Endothelial cell of umbilical vein (primary cell): Measurements from ENCODE around the gene UNCX. TPM values are rescaled to one million over a fixed set of nuclear protein-coding genes. Genes with fewer than 3 reads are reported as not detected.

Source experiments
- BruUV-seq: library from RNA; stranded (reverse); fragments of 400-500 nt; replicated peaks from 2 replicates; lab custom pipeline; 2021; lab: Mats Ljungman, UMichigan
- CTCF ChIA-PET: fragments of 300-600, 350-600 bp; sonication (Branson Sonifier 250); formaldehyde crosslinking; loops from one replicate; lab custom pipeline; 2021; ENCODE audit warnings: antibody characterized with exemption, inconsistent platforms; lab: Charles Lee
- POLR2A ChIA-PET: fragments of 300-600, 350-600 bp; sonication (Branson Sonifier 250); formaldehyde crosslinking; loops from one replicate; lab custom pipeline; 2021; ENCODE audit warnings: antibody characterized with exemption, inconsistent platforms; lab: Charles Lee
- DNase-seq: peaks from one replicate; pipeline ENCODE4 v3.0.0-alpha.2; 2011; ENCODE audit warnings: low read depth, low spot score
- FAIRE-seq: peaks from 2 replicates; lab custom pipeline; 2011; peaks lifted over from hg19 to GRCh38; lab: Jason Lieb, UNC
- H2AFZ ChIP-seq: 2 replicates; pipeline ENCODE4 v1.6.0; 2012; ENCODE audit warnings: low read depth, low read length, control low read depth, inconsistent platforms
- H3K27ac ChIP-seq: 2 replicates; pipeline ENCODE4 v1.5.1; 2011; ENCODE audit warnings: low read depth, mild to moderate bottlenecking, control low read depth, low read length, moderate library complexity; ENCODE audit not compliant: insufficient read depth
- H3K27me3 ChIP-seq, 2 experiments: 2 replicates each; pipeline versions ENCODE4 v1.6.0 to v1.6.1; 2011; ENCODE audit warnings: low read length in 2 of 2, mixed read lengths in 1 of 2; ENCODE audit not compliant: control insufficient read depth in 2 of 2, insufficient read depth in 2 of 2
- H3K36me3 ChIP-seq, 2 experiments: 2 replicates in 1 of 2; 3 replicates in 1 of 2; pipeline ENCODE4 v1.5.1; 2011; ENCODE audit warnings: low read length in 2 of 2, mild to moderate bottlenecking in 1 of 2, moderate library complexity in 1 of 2; ENCODE audit not compliant: control insufficient read depth in 2 of 2, insufficient read depth in 2 of 2; ENCODE audit errors: extremely low read depth in 1 of 2
- H3K4me1 ChIP-seq: 3 replicates; pipeline ENCODE4 v1.5.1; 2011; ENCODE audit warnings: mild to moderate bottlenecking, low read length; ENCODE audit not compliant: control insufficient read depth, insufficient read depth; ENCODE audit errors: extremely low read depth
- H3K4me2 ChIP-seq: 2 replicates; pipeline ENCODE4 v1.6.1; 2011; ENCODE audit warnings: low read length, control low read depth, mixed read lengths; ENCODE audit not compliant: insufficient read depth
- H3K4me3 ChIP-seq, 3 experiments: fragments of 200-600 bp in 1 of 3; sonication (generic), shearing (Covaris generic) in 1 of 3; replicated peaks in 1 of 3; 2 replicates each; pipeline ENCODE4 v1.5.1; 2011 to 2016; ENCODE audit warnings: control low read depth in 3 of 3, low read length in 3 of 3, mild to moderate bottlenecking in 2 of 3, inconsistent platforms in 1 of 3, low read depth in 1 of 3, moderate library complexity in 1 of 3; ENCODE audit not compliant: insufficient read depth in 1 of 3
- H3K79me2 ChIP-seq: 2 replicates; pipeline ENCODE4 v1.6.0; 2012; ENCODE audit warnings: low read length, inconsistent platforms; ENCODE audit not compliant: control insufficient read depth, insufficient read depth
- H3K9ac ChIP-seq: replicated peaks from 2 replicates; pipeline ENCODE3; 2011; ENCODE audit warnings: low read length, control low read depth; ENCODE audit not compliant: insufficient read depth; ENCODE audit errors: extremely low read depth
- H3K9me1 ChIP-seq: replicated peaks from 3 replicates; pipeline ENCODE4 v1.6.0; 2011; ENCODE audit warnings: mild to moderate bottlenecking, low read length; ENCODE audit not compliant: control insufficient read depth, insufficient read depth; ENCODE audit errors: extremely low read depth
- H3K9me3 ChIP-seq: replicated peaks from 2 replicates; pipeline ENCODE4 v1.5.1; 2012; ENCODE audit warnings: low read length, inconsistent platforms; ENCODE audit not compliant: control insufficient read depth, insufficient read depth
- H4K20me1 ChIP-seq: replicated peaks from 2 replicates; pipeline ENCODE3; 2011; ENCODE audit warnings: mild to moderate bottlenecking, low read length; ENCODE audit not compliant: control insufficient read depth, insufficient read depth; ENCODE audit errors: extremely low read depth
- CTCF ChIP-seq, 2 donors: IDR thresholded peaks; 1 replicate in 1 of 2; 2 replicates in 1 of 2; pipeline ENCODE4 v1.5.1; 2011; ENCODE audit warnings: low read length in 2 of 2, mild to moderate bottlenecking in 2 of 2, moderate library complexity in 2 of 2, control low read depth in 1 of 2, inconsistent platforms in 1 of 2, low read depth in 1 of 2; ENCODE audit not compliant: insufficient read depth in 1 of 2; ENCODE audit errors: extremely low read depth in 1 of 2
- EZH2 ChIP-seq: IDR thresholded peaks from 2 replicates; pipeline ENCODE4 v1.6.1; 2012; ENCODE audit warnings: borderline replicate concordance, low read depth, mild to moderate bottlenecking, moderate library complexity, low read length, inconsistent platforms; ENCODE audit not compliant: severe bottlenecking
- FOS ChIP-seq: IDR thresholded peaks from 2 replicates; pipeline ENCODE4 v1.6.1; 2011; ENCODE audit warnings: mild to moderate bottlenecking, low read length, moderate library complexity, borderline replicate concordance; ENCODE audit not compliant: insufficient read depth
- GATA2 ChIP-seq: IDR thresholded peaks from 2 replicates; pipeline ENCODE4 v1.7.0; 2011; ENCODE audit warnings: low read depth, mild to moderate bottlenecking, moderate library complexity, mixed read lengths, low read length; ENCODE audit not compliant: insufficient read length, insufficient read depth
- JUN ChIP-seq: IDR thresholded peaks from 2 replicates; pipeline ENCODE4 v1.6.1; 2011; ENCODE audit warnings: borderline replicate concordance, low read depth; ENCODE audit not compliant: insufficient read length, insufficient read depth
- MAX ChIP-seq: IDR thresholded peaks from 2 replicates; pipeline ENCODE4 v1.6.1; 2011; ENCODE audit not compliant: insufficient read depth, insufficient read length
- MYC ChIP-seq: IDR thresholded peaks from one replicate; pipeline ENCODE4 v1.6.1; 2011; ENCODE audit warnings: mild to moderate bottlenecking, low read depth, low read length
- POLR2A ChIP-seq: IDR thresholded peaks from 2 replicates; pipeline ENCODE4 v1.6.1; 2012; ENCODE audit warnings: low read depth, mild to moderate bottlenecking, control low read depth, low read length
- POLR2AphosphoS5 ChIP-seq: IDR thresholded peaks from 2 replicates; pipeline ENCODE4 v1.6.1; 2012; ENCODE audit warnings: low read depth, mild to moderate bottlenecking, control low read depth, low read length, moderate library complexity; ENCODE audit not compliant: insufficient read depth
- dilution Hi-C: fragments of 300-500 bp; cut with MboI; formaldehyde crosslinking; loops from one replicate; pipeline ENCODE4 v1.15.0; 2019; ENCODE audit warnings: low sequenced_read_pairs; ENCODE audit not compliant: extremely low pct_ligation_motif_present
- intact Hi-C: fragments of 100-400 bp; cut with micrococcal nuclease; formaldehyde crosslinking; loops from one replicate; pipeline ENCODE4 v1.10.0; 2022
- polyA plus RNA-seq, 4 experiments: library from polyadenylated mRNA; depleted of rRNA in 3 of 4; stranded (reverse) in 3 of 4; unstranded in 1 of 4; fragments of >200 nt; gene quantifications; 2 replicates each; pipeline versions ENCODE4 v1.2.1 to v1.2.3, GENCODE V29; 2011 to 2012; ENCODE audit warnings: missing spikeins in 1 of 4
- total RNA-seq: library from RNA; stranded (reverse); gene quantifications from 2 replicates; pipeline ENCODE4 v1.2.3, GENCODE V29; 2021

Gene UNCX
- total and polyA plus RNA-seq, 2 donors (not counting 3 experiments of a cell fraction or from before 2014, with no cell fraction given), result not detected

DNA sequence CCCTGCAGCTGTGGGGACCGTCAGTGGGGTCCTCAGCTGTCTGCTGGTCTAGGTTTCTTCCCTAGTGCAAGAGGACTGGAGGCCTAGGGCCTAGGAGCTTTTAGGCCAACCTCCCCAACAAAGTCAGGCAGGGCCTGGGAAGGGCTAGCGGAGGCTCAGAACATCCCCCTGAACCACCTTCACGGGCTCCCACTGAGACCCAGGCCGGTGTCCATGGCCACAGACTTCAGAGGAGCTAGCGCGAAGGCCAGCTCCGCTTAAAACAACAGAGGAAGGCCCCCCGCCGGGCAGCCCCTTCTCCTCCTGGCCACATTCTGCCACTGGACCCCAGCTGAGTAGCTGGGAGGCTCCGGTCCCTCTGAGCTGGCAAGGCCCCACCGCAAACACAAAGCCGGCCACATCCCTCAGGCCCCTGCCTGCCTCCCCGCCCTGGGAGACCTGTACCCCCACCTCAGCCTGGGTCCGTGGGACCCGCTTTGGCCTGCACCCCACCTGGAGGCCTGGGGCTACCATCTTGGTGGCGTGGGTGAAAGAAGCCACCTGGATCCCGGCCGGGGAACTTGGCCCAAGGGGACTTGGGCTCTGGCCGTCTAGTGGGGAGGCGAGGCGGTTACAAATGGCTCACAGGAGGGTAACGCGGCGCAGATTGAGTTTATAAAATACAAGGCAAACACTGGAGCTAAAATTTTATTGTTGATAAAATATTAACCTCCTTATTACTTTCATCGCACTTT lies 5.4 kb upstream of the UNCX start:
- CTCF ChIA-PET, result interaction anchor here (0.9 to 3.1 kb wide), 8 partner anchors 22 to 247 kb away, joined by 3 to 29 read pairs (median 6); no protein-coding TSS in a partner anchor
- FAIRE-seq (no peak), DNase-seq (no peak)
- no TSS peak for BruUV-seq
- no peak overlapping the region for H3K4me3 ChIP-seq
- H3K27me3 ChIP-seq, result peaks cover 67 to 87% of the 10 kb centered on the region in 2 experiments
- H3K4me2 ChIP-seq, result no peak overlapping the region
- H4K20me1 ChIP-seq, result no peaks in the 10 kb centered on the region
- H3K36me3 ChIP-seq, result no peaks in the 10 kb centered on the region
- H3K27ac ChIP-seq, result no peak overlapping the region
- no peaks in the 10 kb centered on the region for H3K4me1 ChIP-seq
- POLR2A ChIA-PET, result no interaction called here
- no peaks in the 10 kb centered on the region for H3K79me2 ChIP-seq
- no peaks in the 10 kb centered on the region for H3K9me3 ChIP-seq
- intact Hi-C loops (loop anchor here (2.0 to 5.0 kb wide), 2 partner anchors 205 to 248 kb away; no protein-coding TSS in a partner anchor), dilution Hi-C loops (no loop called here)
- H3K9ac ChIP-seq, result no peak overlapping the region
- H2AFZ ChIP-seq, result no peak overlapping the region
- H3K9me1 ChIP-seq, result no peaks in the 10 kb centered on the region
- TF ChIP-seq JUN, result no peak
- no peak for TF ChIP-seq MYC
- no peak for TF ChIP-seq FOS
- no peak for TF ChIP-seq CTCF (IDR thresholded peaks at IDR 0.05; ENCODE audit: extremely low read depth in 1 of 2, insufficient read depth in 1 of 2, low read depth in 1 of 2, low read length in 2 of 2)
- TF ChIP-seq MAX, result no peak
- TF ChIP-seq GATA2, result no peak
- no peak for TF ChIP-seq POLR2A
- TF ChIP-seq EZH2, result no peak
- no peak for TF ChIP-seq POLR2AphosphoS5
